ENCODE measurements around the gene ZNF366.

Gene ZNF366

DNA sequence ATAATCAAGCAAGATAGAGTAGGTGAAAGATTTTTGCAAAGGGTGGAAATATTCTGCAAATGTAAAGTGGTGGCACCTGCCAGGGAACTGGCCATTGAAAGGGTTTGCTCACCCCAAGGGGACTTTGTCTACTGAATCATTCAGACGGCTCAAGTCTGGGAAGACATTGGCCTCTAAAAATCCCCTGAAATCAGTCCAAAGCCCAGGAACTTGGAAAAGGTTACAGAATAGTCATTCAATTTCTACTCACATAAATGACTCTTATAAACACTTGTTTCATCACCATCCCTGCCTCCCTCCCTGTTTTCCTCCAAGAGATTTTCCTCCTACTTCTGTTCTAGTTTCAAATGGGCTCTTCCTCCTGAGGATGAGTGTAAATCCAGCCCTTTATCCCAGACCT is 28.5 kb downstream of the ZNF366 start:
- TF ChIP-seq, protein P1, sequence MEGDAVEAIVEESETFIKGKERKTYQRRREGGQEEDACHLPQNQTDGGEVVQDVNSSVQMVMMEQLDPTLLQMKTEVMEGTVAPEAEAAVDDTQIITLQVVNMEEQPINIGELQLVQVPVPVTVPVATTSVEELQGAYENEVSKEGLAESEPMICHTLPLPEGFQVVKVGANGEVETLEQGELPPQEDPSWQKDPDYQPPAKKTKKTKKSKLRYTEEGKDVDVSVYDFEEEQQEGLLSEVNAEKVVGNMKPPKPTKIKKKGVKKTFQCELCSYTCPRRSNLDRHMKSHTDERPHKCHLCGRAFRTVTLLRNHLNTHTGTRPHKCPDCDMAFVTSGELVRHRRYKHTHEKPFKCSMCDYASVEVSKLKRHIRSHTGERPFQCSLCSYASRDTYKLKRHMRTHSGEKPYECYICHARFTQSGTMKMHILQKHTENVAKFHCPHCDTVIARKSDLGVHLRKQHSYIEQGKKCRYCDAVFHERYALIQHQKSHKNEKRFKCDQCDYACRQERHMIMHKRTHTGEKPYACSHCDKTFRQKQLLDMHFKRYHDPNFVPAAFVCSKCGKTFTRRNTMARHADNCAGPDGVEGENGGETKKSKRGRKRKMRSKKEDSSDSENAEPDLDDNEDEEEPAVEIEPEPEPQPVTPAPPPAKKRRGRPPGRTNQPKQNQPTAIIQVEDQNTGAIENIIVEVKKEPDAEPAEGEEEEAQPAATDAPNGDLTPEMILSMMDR (IDR thresholded peaks at IDR 0.05; ENCODE audit: insufficient read depth, low read length), result no peak
- TF ChIP-seq POLR2AphosphoS5 (IDR thresholded peaks at IDR 0.05; ENCODE audit: low read depth), result no peak
- TF ChIP-seq, protein P2, sequence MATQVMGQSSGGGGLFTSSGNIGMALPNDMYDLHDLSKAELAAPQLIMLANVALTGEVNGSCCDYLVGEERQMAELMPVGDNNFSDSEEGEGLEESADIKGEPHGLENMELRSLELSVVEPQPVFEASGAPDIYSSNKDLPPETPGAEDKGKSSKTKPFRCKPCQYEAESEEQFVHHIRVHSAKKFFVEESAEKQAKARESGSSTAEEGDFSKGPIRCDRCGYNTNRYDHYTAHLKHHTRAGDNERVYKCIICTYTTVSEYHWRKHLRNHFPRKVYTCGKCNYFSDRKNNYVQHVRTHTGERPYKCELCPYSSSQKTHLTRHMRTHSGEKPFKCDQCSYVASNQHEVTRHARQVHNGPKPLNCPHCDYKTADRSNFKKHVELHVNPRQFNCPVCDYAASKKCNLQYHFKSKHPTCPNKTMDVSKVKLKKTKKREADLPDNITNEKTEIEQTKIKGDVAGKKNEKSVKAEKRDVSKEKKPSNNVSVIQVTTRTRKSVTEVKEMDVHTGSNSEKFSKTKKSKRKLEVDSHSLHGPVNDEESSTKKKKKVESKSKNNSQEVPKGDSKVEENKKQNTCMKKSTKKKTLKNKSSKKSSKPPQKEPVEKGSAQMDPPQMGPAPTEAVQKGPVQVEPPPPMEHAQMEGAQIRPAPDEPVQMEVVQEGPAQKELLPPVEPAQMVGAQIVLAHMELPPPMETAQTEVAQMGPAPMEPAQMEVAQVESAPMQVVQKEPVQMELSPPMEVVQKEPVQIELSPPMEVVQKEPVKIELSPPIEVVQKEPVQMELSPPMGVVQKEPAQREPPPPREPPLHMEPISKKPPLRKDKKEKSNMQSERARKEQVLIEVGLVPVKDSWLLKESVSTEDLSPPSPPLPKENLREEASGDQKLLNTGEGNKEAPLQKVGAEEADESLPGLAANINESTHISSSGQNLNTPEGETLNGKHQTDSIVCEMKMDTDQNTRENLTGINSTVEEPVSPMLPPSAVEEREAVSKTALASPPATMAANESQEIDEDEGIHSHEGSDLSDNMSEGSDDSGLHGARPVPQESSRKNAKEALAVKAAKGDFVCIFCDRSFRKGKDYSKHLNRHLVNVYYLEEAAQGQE (IDR thresholded peaks at IDR 0.05; ENCODE audit: insufficient replicate concordance, low read depth), result no peak
- TF ChIP-seq SPI1 (IDR thresholded peaks at IDR 0.05; ENCODE audit: borderline replicate concordance, low read depth), result no peak
- TF ChIP-seq GABPA (IDR thresholded peaks at IDR 0.05; ENCODE audit: low read depth), result no peak
- no peak for DNase-seq (ENCODE audit: low read depth in 1 of 2, low spot score in 1 of 2)

DNA sequence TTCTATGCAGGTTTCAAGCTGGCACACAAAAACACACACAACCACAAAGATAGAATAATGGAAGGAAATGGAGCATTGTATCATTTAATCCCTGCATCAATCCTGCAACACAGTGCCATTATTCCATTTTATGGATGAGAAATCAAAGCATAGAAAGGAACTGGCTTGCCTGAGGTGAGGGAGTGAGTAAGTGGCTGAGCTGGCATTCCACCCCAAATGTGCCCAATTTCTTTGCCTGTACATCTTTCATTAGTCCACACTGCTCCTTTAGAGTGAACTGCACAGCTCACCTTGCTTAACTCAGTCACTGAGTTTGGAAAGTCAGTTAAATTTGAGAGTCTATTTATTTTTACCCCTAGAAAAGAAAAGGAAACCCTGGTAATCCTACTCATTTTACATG is 28.9 kb downstream of the ZNF366 start:
- H3K27me3 ChIP-seq (ENCODE audit: insufficient read depth, poor library complexity, severe bottlenecking), result no peaks in the 10 kb centered on the region
- TF ChIP-seq, protein P1 (IDR thresholded peaks at IDR 0.05; ENCODE audit: insufficient read depth, low read length), result no peak
- TF ChIP-seq GABPA (IDR thresholded peaks at IDR 0.05; ENCODE audit: low read depth), result no peak
- TF ChIP-seq, protein P2 (IDR thresholded peaks at IDR 0.05; ENCODE audit: insufficient replicate concordance, low read depth), result no peak
- no peak for TF ChIP-seq SPI1 (IDR thresholded peaks at IDR 0.05; ENCODE audit: borderline replicate concordance, low read depth)
- no peak for TF ChIP-seq POLR2AphosphoS5 (IDR thresholded peaks at IDR 0.05; ENCODE audit: low read depth)
- no peak for DNase-seq (ENCODE audit: low read depth in 1 of 2, low spot score in 1 of 2)
- no peak overlapping the region for H3K27ac ChIP-seq (replicated peaks)
- no peak overlapping the region for H3K4me3 ChIP-seq (replicated peaks; ENCODE audit: insufficient read depth, low read length)

More for the DNA sequence above, 28.5 kb downstream of the ZNF366 start:
- H3K4me3 ChIP-seq (replicated peaks; ENCODE audit: insufficient read depth, low read length), result no peak overlapping the region
- no peaks in the 10 kb centered on the region for H3K27me3 ChIP-seq (ENCODE audit: insufficient read depth, poor library complexity, severe bottlenecking)
- no peak overlapping the region for H3K27ac ChIP-seq (replicated peaks)

DNA sequence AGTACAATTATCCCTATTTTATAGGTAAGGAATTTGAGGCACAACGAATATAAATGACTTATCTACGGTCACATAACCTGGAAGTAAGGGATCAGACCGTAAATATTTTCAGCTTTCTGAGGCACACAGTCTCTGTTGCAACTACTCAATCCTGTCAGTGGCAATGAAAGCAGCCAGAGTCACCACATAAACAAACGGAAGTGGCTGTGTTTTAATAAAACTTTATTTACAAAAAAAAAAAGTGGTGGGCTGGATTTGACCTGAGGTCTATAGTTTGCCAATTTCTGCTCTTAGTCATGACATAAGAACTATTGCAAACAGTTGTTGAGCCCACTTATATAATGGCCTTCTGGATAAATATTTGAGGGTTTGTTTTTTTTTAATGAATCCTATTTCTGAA is 29.6 kb downstream of the ZNF366 start:
- Histone ChIP-seq H3K27ac (replicated peaks) (no peak overlapping the region), H3K27me3 (ENCODE audit: insufficient read depth, poor library complexity, severe bottlenecking) (no peaks in the 10 kb centered on the region), H3K4me3 (replicated peaks; ENCODE audit: insufficient read depth, low read length) (no peak overlapping the region)
- TF ChIP-seq GABPA (IDR thresholded peaks at IDR 0.05; ENCODE audit: low read depth), result no peak
- TF ChIP-seq SPI1 (IDR thresholded peaks at IDR 0.05; ENCODE audit: borderline replicate concordance, low read depth), result no peak
- TF ChIP-seq, protein P2 (IDR thresholded peaks at IDR 0.05; ENCODE audit: insufficient replicate concordance, low read depth), result no peak
- TF ChIP-seq, protein P1 (IDR thresholded peaks at IDR 0.05; ENCODE audit: insufficient read depth, low read length), result no peak
- TF ChIP-seq POLR2AphosphoS5 (IDR thresholded peaks at IDR 0.05; ENCODE audit: low read depth), result no peak
- DNase-seq (ENCODE audit: low read depth in 1 of 2, low spot score in 1 of 2), result no peak
